ENCODE measurements around the gene CCT5. TPM values are rescaled to one million over a fixed set of nuclear protein-coding genes. Genes with fewer than 3 reads are reported as not detected.

Gene CCT5
- total RNA-seq (2013), result 286 TPM
- polyA plus RNA-seq (100 to 1,000 TPM; 142 to 236 (median 229) TPM), polyA minus RNA-seq (109 and 147 TPM in 2 replicates), total RNA-seq (153 to 385 (median 242) reads per million in 11 experiments)

GRCh38 chr5:10249948-10250805 lies at the start of gene CCT5:
TSS of gene CCT5 (plus strand) at chr5:10250280. CDS start at chr5:10250341, 61 bp downstream.
- H3K79me2 ChIP-seq (ENCODE audit: insufficient read depth, low read length), result peaks cover 87% of the 10 kb centered on the region
- H3K4me1 ChIP-seq (ENCODE audit: control insufficient read depth in 1 of 2, insufficient read depth in 2 of 2, low read length in 2 of 2), result peaks cover 24 to 33% of the 10 kb centered on the region in 2 donors
- peak within 1 kb of the TSS; percentile 91 to 96 for H3K4me3 Mint-ChIP-seq
- peak within 1 kb of the TSS; percentile 100 for H3K4me2 ChIP-seq (replicated peaks; ENCODE audit: extremely low read depth, low read length, poor library complexity, severe bottlenecking)
- no peaks in the 10 kb centered on the region for H3K27me3 ChIP-seq (ENCODE audit: control insufficient read depth in 2 of 2, insufficient read depth in 2 of 2, low read length in 2 of 2)
- peak within 1 kb of the TSS; percentile 96 to 100 (median 99) for H3K27ac Mint-ChIP-seq
- H3K36me3 Mint-ChIP-seq, result peaks cover 13 to 24% of the 10 kb centered on the region in 2 donors
- intact Hi-C loops (cut with micrococcal nuclease), result loop anchor here (5.0 to 10.0 kb wide), 2 partner anchors 102 to 175 kb away; partner anchors contain the start of gene MARCHF6 (in 1 of the 2)
- peak within 1 kb of the TSS; percentile 88 to 92 (median 89) for H3K4me3 ChIP-seq (replicated peaks in 1 of 3; ENCODE audit: low read depth in 2 of 3, low read length in 3 of 3)
- WGBS (ENCODE audit: insufficient coverage), result under 1% methylated on average over 63 of the region's 67 CpGs
- DNase-seq, result peak; percentile 97 to 99 (median 98)
- H3K27me3 Mint-ChIP-seq (ENCODE audit: low read depth in 3 of 3), result peaks cover 0 to 5% (median 1%) of the 10 kb centered on the region in 3 donors
- peaks cover 48% of the 10 kb centered on the region for H4K20me1 ChIP-seq (ENCODE audit: insufficient read depth, low read length)
- peak within 1 kb of the TSS; percentile 88 for H2AFZ ChIP-seq (ENCODE audit: insufficient read depth, low read depth, low read length, poor library complexity, severe bottlenecking)
- H3K4me1 Mint-ChIP-seq, result peaks cover 29% of the 10 kb centered on the region
- no peaks in the 10 kb centered on the region for H3K9me3 ChIP-seq (replicated peaks in 1 of 2; ENCODE audit: control insufficient read depth in 1 of 2, insufficient read depth in 1 of 2, low read length in 2 of 2)
- TF ChIP-seq, protein P1, sequence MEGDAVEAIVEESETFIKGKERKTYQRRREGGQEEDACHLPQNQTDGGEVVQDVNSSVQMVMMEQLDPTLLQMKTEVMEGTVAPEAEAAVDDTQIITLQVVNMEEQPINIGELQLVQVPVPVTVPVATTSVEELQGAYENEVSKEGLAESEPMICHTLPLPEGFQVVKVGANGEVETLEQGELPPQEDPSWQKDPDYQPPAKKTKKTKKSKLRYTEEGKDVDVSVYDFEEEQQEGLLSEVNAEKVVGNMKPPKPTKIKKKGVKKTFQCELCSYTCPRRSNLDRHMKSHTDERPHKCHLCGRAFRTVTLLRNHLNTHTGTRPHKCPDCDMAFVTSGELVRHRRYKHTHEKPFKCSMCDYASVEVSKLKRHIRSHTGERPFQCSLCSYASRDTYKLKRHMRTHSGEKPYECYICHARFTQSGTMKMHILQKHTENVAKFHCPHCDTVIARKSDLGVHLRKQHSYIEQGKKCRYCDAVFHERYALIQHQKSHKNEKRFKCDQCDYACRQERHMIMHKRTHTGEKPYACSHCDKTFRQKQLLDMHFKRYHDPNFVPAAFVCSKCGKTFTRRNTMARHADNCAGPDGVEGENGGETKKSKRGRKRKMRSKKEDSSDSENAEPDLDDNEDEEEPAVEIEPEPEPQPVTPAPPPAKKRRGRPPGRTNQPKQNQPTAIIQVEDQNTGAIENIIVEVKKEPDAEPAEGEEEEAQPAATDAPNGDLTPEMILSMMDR (IDR thresholded peaks at IDR 0.05), result no peak
- peak within 1 kb of the TSS; percentile 90 for H3K9ac ChIP-seq (ENCODE audit: insufficient read depth, low read length, poor library complexity, severe bottlenecking)
- H3K9me3 Mint-ChIP-seq, result no peaks in the 10 kb centered on the region
- H3K36me3 ChIP-seq (replicated peaks in 1 of 2; ENCODE audit: control insufficient read depth in 1 of 2, insufficient read depth in 2 of 2, low read length in 2 of 2), result peaks cover 12 to 18% of the 10 kb centered on the region in 2 donors
- H3K27ac ChIP-seq (ENCODE audit: low read depth in 1 of 2, low read length in 2 of 2), result peak within 1 kb of the TSS; percentile 85 to 99

GRCh38 chr5:10201223-10201868 lies 48.7 kb upstream of the CCT5 start:
- no peaks in the 10 kb centered on the region for H3K4me1 Mint-ChIP-seq
- Histone ChIP-seq H3K36me3 (replicated peaks in 1 of 2; ENCODE audit: control insufficient read depth in 1 of 2, insufficient read depth in 2 of 2, low read length in 2 of 2) (no peaks in the 10 kb centered on the region), H3K4me3 (replicated peaks in 1 of 3; ENCODE audit: low read depth in 2 of 3, low read length in 3 of 3) (no peak overlapping the region), H3K9ac (ENCODE audit: insufficient read depth, low read length, poor library complexity, severe bottlenecking) (no peak overlapping the region), H3K27ac (ENCODE audit: low read depth in 1 of 2, low read length in 2 of 2) (no peak overlapping the region), H4K20me1 (ENCODE audit: insufficient read depth, low read length) (no peaks in the 10 kb centered on the region), H3K27me3 (ENCODE audit: control insufficient read depth in 2 of 2, insufficient read depth in 2 of 2, low read length in 2 of 2) (no peaks in the 10 kb centered on the region), H3K4me2 (replicated peaks; ENCODE audit: extremely low read depth, low read length, poor library complexity, severe bottlenecking) (no peak overlapping the region), H3K4me1 (ENCODE audit: control insufficient read depth in 1 of 2, insufficient read depth in 2 of 2, low read length in 2 of 2) (no peaks in the 10 kb centered on the region), H3K9me3 (replicated peaks in 1 of 2; ENCODE audit: control insufficient read depth in 1 of 2, insufficient read depth in 1 of 2, low read length in 2 of 2) (peaks cover 5 to 9% of the 10 kb centered on the region in 2 donors), H2AFZ (ENCODE audit: insufficient read depth, low read depth, low read length, poor library complexity, severe bottlenecking) (no peak overlapping the region), H3K79me2 (ENCODE audit: insufficient read depth, low read length) (no peaks in the 10 kb centered on the region)
- peaks cover 0 to 3% (median 2%) of the 10 kb centered on the region in 3 donors for H3K27me3 Mint-ChIP-seq (ENCODE audit: low read depth in 3 of 3)
- H3K9me3 Mint-ChIP-seq, result peaks cover 7 to 22% (median 15%) of the 10 kb centered on the region in 7 donors
- TF ChIP-seq, protein P1 (IDR thresholded peaks at IDR 0.05), result peak; percentile 38
- peak overlapping the region in 1 of 7 donors; percentile 30 for H3K27ac Mint-ChIP-seq
- no peak for DNase-seq
- no peak overlapping the region for H3K4me3 Mint-ChIP-seq
- no CpG with 5 or more reads among the region's 4 CpGs for WGBS (ENCODE audit: insufficient coverage)
- intact Hi-C loops (cut with micrococcal nuclease), result no loop called here
- H3K36me3 Mint-ChIP-seq, result no peaks in the 10 kb centered on the region

Measured in CD14-positive monocyte (primary cell).